SK-N-SH (cell line): ENCODE results near the gene CDH13. TPM values are rescaled to one million over a fixed set of nuclear protein-coding genes. Genes with fewer than 3 reads are reported as not detected.

ENCODE experiments used
- CTCF ChIA-PET: fragments of 300-600, 350-600 bp; formaldehyde crosslinking; extraction: SDS; loops from one replicate; lab custom pipeline; 2021; lab: Yijun Ruan, JAX
- POLR2A ChIA-PET: fragments of 350-600 bp; sonication (Branson Sonifier 250); formaldehyde crosslinking; extraction: SDS; loops from one replicate; lab custom pipeline; 2020; ENCODE audit warnings: antibody characterized with exemption, inconsistent platforms; lab: Yijun Ruan, JAX
- DNase-seq: peaks from one replicate; pipeline ENCODE4 v3.0.0; 2012
- H2AFZ ChIP-seq: fragments of 200-600 bp; sonication (generic); 2 replicates; pipeline ENCODE4 v1.8.1; 2016; ENCODE audit warnings: antibody characterized with exemption, mild to moderate bottlenecking, low read depth
- H3F3A ChIP-seq: fragments of 200-600 bp; sonication (generic); replicated peaks from 2 replicates; pipeline ENCODE3; 2016; ENCODE audit warnings: antibody characterized with exemption, mild to moderate bottlenecking; ENCODE audit not compliant: insufficient read depth
- H3K27ac ChIP-seq, 2 experiments: fragments of 200-500 bp in 1 of 2; fragments of 200-600 bp in 1 of 2; sonication (Bioruptor generic) in 1 of 2; sonication (generic), shearing (Covaris generic) in 1 of 2; 2 replicates each; pipeline versions ENCODE4 v1.5.1 to v1.6.1; 2014 to 2016; ENCODE audit warnings: low read depth in 2 of 2, inconsistent platforms in 1 of 2, low read length in 1 of 2, mild to moderate bottlenecking in 1 of 2, mixed read lengths in 1 of 2
- H3K27me3 ChIP-seq: fragments of 200-600 bp; sonication (generic), shearing (Covaris generic); 2 replicates; pipeline ENCODE4 v1.6.1; 2016; ENCODE audit warnings: mixed run types; ENCODE audit not compliant: insufficient read depth
- H3K36me3 ChIP-seq, 2 experiments: fragments of 200-500 bp in 1 of 2; fragments of 200-600 bp in 1 of 2; sonication (Bioruptor generic) in 1 of 2; sonication (generic) in 1 of 2; replicated peaks in 1 of 2; 2 replicates each; pipeline versions ENCODE3 to v1.5.1; 2014 to 2016; ENCODE audit warnings: low read length in 1 of 2, mild to moderate bottlenecking in 1 of 2; ENCODE audit not compliant: insufficient read depth in 2 of 2, control insufficient read depth in 1 of 2
- H3K4me1 ChIP-seq, 2 experiments: fragments of 200-500 bp in 1 of 2; fragments of 200-600 bp in 1 of 2; sonication (Bioruptor generic) in 1 of 2; sonication (generic), shearing (Covaris generic) in 1 of 2; 2 replicates each; pipeline versions ENCODE4 v1.5.1 to v1.6.1; 2014 to 2016; ENCODE audit warnings: low read depth in 1 of 2, low read length in 1 of 2, mixed run types in 1 of 2; ENCODE audit not compliant: insufficient read depth in 2 of 2, control insufficient read depth in 1 of 2
- H3K4me2 ChIP-seq: fragments of 200-600 bp; sonication (generic), shearing (Covaris generic); 2 replicates; pipeline ENCODE4 v1.6.1; 2017; ENCODE audit warnings: mixed run types
- H3K4me3 ChIP-seq, 2 experiments: fragments of 200-500 bp in 1 of 2; fragments of 200-600 bp in 1 of 2; sonication (Bioruptor generic) in 1 of 2; sonication (generic), shearing (Covaris generic) in 1 of 2; 2 replicates each; pipeline versions ENCODE4 v1.5.1 to v1.8.1; 2014 to 2016; ENCODE audit warnings: low read depth in 2 of 2, inconsistent platforms in 1 of 2, low read length in 1 of 2, mild to moderate bottlenecking in 1 of 2, mixed read lengths in 1 of 2, moderate library complexity in 1 of 2
- H3K79me2 ChIP-seq: fragments of 200-600 bp; sonication (generic); 2 replicates; pipeline ENCODE4 v1.8.1; 2017; ENCODE audit warnings: mild to moderate bottlenecking; ENCODE audit not compliant: insufficient read depth
- H3K9ac ChIP-seq: fragments of 200-600 bp; sonication (generic); 2 replicates; pipeline ENCODE4 v1.6.1; 2017; ENCODE audit warnings: mixed run types
- H3K9me2 ChIP-seq: fragments of 200-600 bp; sonication (generic); 2 replicates; pipeline ENCODE4 v1.6.1; 2017; ENCODE audit warnings: mixed run types
- H3K9me3 ChIP-seq: fragments of 200-600 bp; sonication (generic); 2 replicates; pipeline ENCODE4 v1.6.1; 2017; ENCODE audit warnings: mixed run types, mild to moderate bottlenecking, moderate library complexity
- H4K20me1 ChIP-seq: fragments of 200-600 bp; sonication (generic); 2 replicates; pipeline ENCODE4 v1.6.1; 2017; ENCODE audit warnings: mild to moderate bottlenecking, mixed run types; ENCODE audit not compliant: insufficient read depth
- CHD2 ChIP-seq: fragments of 150-350 bp; IDR thresholded peaks from 2 replicates; pipeline ENCODE4 v1.6.1; 2018; ENCODE audit warnings: low read length; ENCODE audit not compliant: partially characterized antibody
- CTCF ChIP-seq: fragments of 200-600 bp; sonication (generic); IDR thresholded peaks from 2 replicates; pipeline ENCODE4 v1.6.1; 2017; ENCODE audit warnings: antibody characterized with exemption, mild to moderate bottlenecking, moderate library complexity
- EP300 ChIP-seq, 2 experiments: IDR thresholded peaks; 2 replicates each; pipeline versions ENCODE4 v1.4.0 to v1.6.1; 2012; ENCODE audit warnings: borderline replicate concordance in 1 of 2, low read depth in 1 of 2, low read length in 1 of 2
- FOSL2 ChIP-seq: IDR thresholded peaks from 2 replicates; pipeline ENCODE4 v1.4.0; 2012; ENCODE audit warnings: low read depth, mild to moderate bottlenecking, moderate library complexity, borderline replicate concordance
- GATA2 ChIP-seq: sonication (generic); formaldehyde crosslinking; IDR thresholded peaks from 2 replicates; pipeline ENCODE4 v1.5.0; 2020; ENCODE audit warnings: mild to moderate bottlenecking, missing genetic modification reagents
- IRF3 ChIP-seq: fragments of 150-350 bp; IDR thresholded peaks from 2 replicates; pipeline ENCODE4 v1.6.1; 2016; ENCODE audit warnings: mild to moderate bottlenecking, low read depth, low read length
- MAX ChIP-seq: IDR thresholded peaks from 2 replicates; pipeline ENCODE4 v1.4.0; 2012; ENCODE audit warnings: low read depth
- MEF2A ChIP-seq: IDR thresholded peaks from 2 replicates; pipeline ENCODE4 v1.4.0; 2012; ENCODE audit warnings: low read depth, borderline replicate concordance
- PBX3 ChIP-seq: IDR thresholded peaks from 2 replicates; pipeline ENCODE4; 2012
- RCOR1 ChIP-seq: fragments of 150-350 bp; IDR thresholded peaks from 2 replicates; pipeline ENCODE4 v1.6.1; 2017; ENCODE audit warnings: antibody characterized with exemption, low read length
- REST ChIP-seq: IDR thresholded peaks from 2 replicates; pipeline ENCODE4 v1.6.1; 2012; ENCODE audit warnings: mild to moderate bottlenecking, low read depth, low read length, moderate library complexity
- RXRA ChIP-seq: IDR thresholded peaks from 2 replicates; pipeline ENCODE4 v1.4.0; 2012; ENCODE audit warnings: low read depth, mild to moderate bottlenecking, borderline replicate concordance
- SIN3A ChIP-seq: IDR thresholded peaks from 2 replicates; pipeline ENCODE4 v1.6.1; 2012; ENCODE audit warnings: low read depth, mild to moderate bottlenecking, low read length, moderate library complexity, borderline replicate concordance
- SMC3 ChIP-seq: IDR thresholded peaks from 2 replicates; pipeline ENCODE4 v1.6.1; 2012; ENCODE audit warnings: low read depth, low read length, improper control_type of control experiment
- TCF12 ChIP-seq: IDR thresholded peaks from 2 replicates; pipeline ENCODE4 v1.4.0; 2012
- USF1 ChIP-seq: IDR thresholded peaks from 2 replicates; pipeline ENCODE4 v1.4.0; 2012; ENCODE audit warnings: low read depth, borderline replicate concordance
- WGBS: methylation state at CpG from one replicate; pipeline ENCODE4 v1.1.6; 2017; ENCODE audit warnings: low lambda C conversion rate; 5-methylcytosine and 5-hydroxymethylcytosine counted together
- polyA plus RNA-seq, 3 experiments: library from polyadenylated mRNA; depleted of rRNA; stranded (reverse); fragments of >200 nt; gene quantifications; 2 replicates each; pipeline ENCODE4 v1.2.3, GENCODE V29; 2012

The CDH13 gene
- polyA plus RNA-seq, 1 of the 3 experiments (the other 2 are of a cell fraction): 93.0 TPM

GRCh38 chr16:83717814-83718213 is 1091.0 kb downstream of the CDH13 start:
- H3K27me3 ChIP-seq: no peaks in the 10 kb centered on the region
- H3K79me2 ChIP-seq: no peaks in the 10 kb centered on the region
- H3K9me2 ChIP-seq: no peaks in the 10 kb centered on the region
- peak overlapping the region; percentile 29; the same call in 1 of the 2 replicates for H3K4me2 ChIP-seq
- peak overlapping the region in 1 of 2 experiments; percentile 70; a peak in 2 of 4 replicates for H3K27ac ChIP-seq
- H3F3A ChIP-seq: peaks cover 3% of the 10 kb centered on the region
- H3K4me1 ChIP-seq: no peaks in the 10 kb centered on the region
- POLR2A ChIA-PET: no interaction called here
- H3K9ac ChIP-seq: no peak overlapping the region
- no peaks in the 10 kb centered on the region for H3K9me3 ChIP-seq
- H3K36me3 ChIP-seq: no peaks in the 10 kb centered on the region
- H2AFZ ChIP-seq: no peak overlapping the region
- DNase-seq: no peak
- CTCF ChIA-PET: no interaction called here
- TF ChIP-seq TCF12 (peak; percentile 54; the same call in 1 of the 2 replicates), CHD2 (no peak), IRF3 (no peak)
- TF ChIP-seq, all 33 proteins: peak for 1
- 29% methylated on average over 4 of the region's 4 CpGs for WGBS
- Histone ChIP-seq H4K20me1 (no peaks in the 10 kb centered on the region), H3K4me3 (no peak overlapping the region)

- CTCF ChIA-PET: no interaction called here
- WGBS: 62% methylated on average over 5 of the region's 5 CpGs
- Histone ChIP-seq H3K4me2 (no peak overlapping the region), H3K9ac (no peak overlapping the region), H3K79me2 (no peaks in the 10 kb centered on the region), H3K4me1 (no peaks in the 10 kb centered on the region), H3K27me3 (no peaks in the 10 kb centered on the region), H3F3A (peaks cover 3% of the 10 kb centered on the region), H3K36me3 (no peaks in the 10 kb centered on the region), H3K9me3 (no peaks in the 10 kb centered on the region), H4K20me1 (no peaks in the 10 kb centered on the region), H3K9me2 (no peaks in the 10 kb centered on the region), H2AFZ (no peak overlapping the region), H3K4me3 (no peak overlapping the region), H3K27ac (no peak overlapping the region)
- DNase-seq: no peak
- POLR2A ChIA-PET: no interaction called here
- no peak for TF ChIP-seq USF1
- no peak for TF ChIP-seq REST
- TF ChIP-seq EP300 (IDR thresholded peaks at IDR 0.05; ENCODE audit: borderline replicate concordance in 1 of 2, low read depth in 1 of 2, low read length in 1 of 2): no peak
- TF ChIP-seq TCF12: no peak
- TF ChIP-seq SIN3A: no peak
- no peak for TF ChIP-seq PBX3
- no peak for TF ChIP-seq GATA2 (CRISPR knock-in tag)
- TF ChIP-seq SMC3: no peak
- TF ChIP-seq MEF2A: no peak
- TF ChIP-seq RCOR1: no peak
- no peak for TF ChIP-seq MAX
- TF ChIP-seq FOSL2: no peak
- TF ChIP-seq RXRA: no peak
- no peak for TF ChIP-seq IRF3
- no peak for TF ChIP-seq CHD2
- no peak for TF ChIP-seq CTCF
These were observed 1093.4 kb downstream of the CDH13 start for GRCh38 chr16:83720213-83720612.
